Peyer's patch (tissue), 4 donors: Measurements from ENCODE around the gene CYP1B1. TPM values are rescaled to one million over a fixed set of nuclear protein-coding genes. Genes with fewer than 3 reads are reported as not detected.

ENCODE experiments used
- DNase-seq, 3 donors: peaks; one replicate each; pipeline ENCODE4 v3.0.0-alpha.2; 2017 to 2019
- H3K27ac ChIP-seq, 4 donors: fragments of 200-600 bp; sonication (generic); one replicate each; pipeline ENCODE4 v1.5.1; 2016 to 2019
- H3K27me3 ChIP-seq, 2 donors: fragments of 200-600 bp; sonication (generic); one replicate each; pipeline ENCODE4 v1.5.1; 2019
- H3K36me3 ChIP-seq, 3 donors: fragments of 200-600 bp; sonication (generic); one replicate each; pipeline ENCODE4 v1.5.1; 2016 to 2019
- H3K4me1 ChIP-seq, 4 donors: fragments of 200-600 bp; sonication (generic); one replicate each; pipeline ENCODE4 v1.5.1; 2016 to 2019
- H3K4me3 ChIP-seq, 4 donors: fragments of 200-600 bp; sonication (generic); 1 replicate in 3 of 4; 2 replicates in 1 of 4; pipeline ENCODE4 v1.5.1; 2016 to 2019; ENCODE audit warnings: mild to moderate bottlenecking in 1 of 4
- H3K9me3 ChIP-seq, 4 donors: fragments of 200-600 bp; sonication (generic); one replicate each; pipeline ENCODE4 v1.5.1; 2016 to 2019; ENCODE audit warnings: mild to moderate bottlenecking in 1 of 4
- POLR2A ChIP-seq, 2 donors: fragments of 450-650 bp; IDR thresholded peaks; one replicate each; pipeline ENCODE4 v1.5.1; 2017; ENCODE audit warnings: antibody characterized with exemption in 2 of 2, mild to moderate bottlenecking in 2 of 2, moderate library complexity in 2 of 2
- total RNA-seq, 4 donors: library from RNA; depleted of rRNA; stranded (reverse); fragments of >200 nt; gene quantifications; one replicate each; pipeline ENCODE4 v1.1.0, GENCODE V29; 2016
- TF ChIP-seq, protein P1 (sequence below), 6 experiments: fragments of 450-650 bp in 4 of 6; fragments of 200-600 bp in 2 of 6; sonication (generic) in 1 of 6; IDR thresholded peaks; one replicate each; pipeline ENCODE4 v1.5.1; 2017 to 2019; ENCODE audit warnings: antibody characterized with exemption in 6 of 6, mild to moderate bottlenecking in 3 of 6, moderate library complexity in 1 of 6

The CYP1B1 gene
- total RNA-seq, 4 donors from 2014 or later: 4.9 to 16.5 (median 12.8) TPM

GRCh38 chr2:38066421-38067115 is 9.4 kb downstream of the CYP1B1 start:
- Histone ChIP-seq H3K4me3 (no peak overlapping the region), H3K27ac (no peak overlapping the region), H3K27me3 (no peaks in the 10 kb centered on the region), H3K4me1 (no peaks in the 10 kb centered on the region), H3K9me3 (no peaks in the 10 kb centered on the region), H3K36me3 (no peaks in the 10 kb centered on the region)
- no peak for TF ChIP-seq POLR2A (IDR thresholded peaks at IDR 0.05)
- TF ChIP-seq, protein P1, sequence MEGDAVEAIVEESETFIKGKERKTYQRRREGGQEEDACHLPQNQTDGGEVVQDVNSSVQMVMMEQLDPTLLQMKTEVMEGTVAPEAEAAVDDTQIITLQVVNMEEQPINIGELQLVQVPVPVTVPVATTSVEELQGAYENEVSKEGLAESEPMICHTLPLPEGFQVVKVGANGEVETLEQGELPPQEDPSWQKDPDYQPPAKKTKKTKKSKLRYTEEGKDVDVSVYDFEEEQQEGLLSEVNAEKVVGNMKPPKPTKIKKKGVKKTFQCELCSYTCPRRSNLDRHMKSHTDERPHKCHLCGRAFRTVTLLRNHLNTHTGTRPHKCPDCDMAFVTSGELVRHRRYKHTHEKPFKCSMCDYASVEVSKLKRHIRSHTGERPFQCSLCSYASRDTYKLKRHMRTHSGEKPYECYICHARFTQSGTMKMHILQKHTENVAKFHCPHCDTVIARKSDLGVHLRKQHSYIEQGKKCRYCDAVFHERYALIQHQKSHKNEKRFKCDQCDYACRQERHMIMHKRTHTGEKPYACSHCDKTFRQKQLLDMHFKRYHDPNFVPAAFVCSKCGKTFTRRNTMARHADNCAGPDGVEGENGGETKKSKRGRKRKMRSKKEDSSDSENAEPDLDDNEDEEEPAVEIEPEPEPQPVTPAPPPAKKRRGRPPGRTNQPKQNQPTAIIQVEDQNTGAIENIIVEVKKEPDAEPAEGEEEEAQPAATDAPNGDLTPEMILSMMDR (IDR thresholded peaks at IDR 0.05): no peak
- DNase-seq: no peak

GRCh38 chr2:38065502-38066135 is 10.3 kb downstream of the CYP1B1 start:
- H3K4me1 ChIP-seq: no peaks in the 10 kb centered on the region
- H3K9me3 ChIP-seq: no peaks in the 10 kb centered on the region
- no peaks in the 10 kb centered on the region for H3K36me3 ChIP-seq
- H3K4me3 ChIP-seq: no peak overlapping the region
- TF ChIP-seq POLR2A (IDR thresholded peaks at IDR 0.05): no peak
- TF ChIP-seq, protein P1 (IDR thresholded peaks at IDR 0.05): no peak
- no peaks in the 10 kb centered on the region for H3K27me3 ChIP-seq
- no peak overlapping the region for H3K27ac ChIP-seq
- no peak for DNase-seq

GRCh38 chr2:38064801-38065501 is 11.0 kb downstream of the CYP1B1 start:
- Histone ChIP-seq H3K9me3 (no peaks in the 10 kb centered on the region), H3K36me3 (no peaks in the 10 kb centered on the region), H3K4me3 (no peak overlapping the region), H3K27me3 (no peaks in the 10 kb centered on the region), H3K4me1 (no peaks in the 10 kb centered on the region), H3K27ac (no peak overlapping the region)
- DNase-seq: no peak
- TF ChIP-seq, protein P1 (IDR thresholded peaks at IDR 0.05): no peak
- no peak for TF ChIP-seq POLR2A (IDR thresholded peaks at IDR 0.05)

DNA sequence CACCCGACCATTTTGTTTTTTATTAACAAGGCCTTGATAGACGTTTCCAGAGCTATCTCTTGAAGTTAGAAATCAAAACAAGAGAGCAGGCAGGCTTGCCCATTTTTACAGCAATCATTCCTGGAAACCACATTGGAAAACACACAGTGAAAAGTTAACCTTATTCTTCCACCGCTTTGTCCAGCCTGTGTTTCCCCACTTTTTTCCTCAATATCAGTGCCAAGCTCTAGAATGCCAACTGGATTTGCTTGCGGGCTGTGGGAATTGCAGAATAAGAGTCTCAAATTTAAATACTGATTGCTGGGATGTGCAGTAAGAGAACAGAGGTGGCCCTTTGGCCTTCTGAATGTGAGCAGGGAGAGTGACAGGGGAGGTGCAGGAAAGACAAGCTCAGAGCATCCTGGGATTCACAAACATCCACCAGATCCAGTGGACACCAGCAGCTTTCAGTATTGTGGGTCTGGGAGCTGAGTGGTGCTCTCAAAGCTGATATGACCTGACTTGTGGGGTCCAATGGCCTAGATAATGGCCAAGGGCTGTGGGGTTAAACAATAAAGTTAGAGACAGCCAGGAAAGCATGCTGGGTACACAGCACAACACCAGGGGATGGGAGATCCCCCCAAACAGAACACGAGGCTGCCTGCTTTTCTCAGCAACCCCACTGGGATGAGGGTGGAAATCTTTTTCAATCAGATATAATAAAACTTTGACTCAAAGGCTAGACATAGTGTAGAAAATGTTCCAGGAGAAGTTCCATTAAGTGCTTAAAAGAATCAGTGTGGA is 15.5 kb downstream of the CYP1B1 start:
- no peak for DNase-seq
- Histone ChIP-seq H3K27me3 (no peaks in the 10 kb centered on the region), H3K4me3 (no peak overlapping the region), H3K4me1 (no peaks in the 10 kb centered on the region), H3K27ac (no peak overlapping the region), H3K36me3 (no peaks in the 10 kb centered on the region), H3K9me3 (no peaks in the 10 kb centered on the region)
- TF ChIP-seq, protein P1 (IDR thresholded peaks at IDR 0.05): no peak
- no peak for TF ChIP-seq POLR2A (IDR thresholded peaks at IDR 0.05)

- Histone ChIP-seq H3K27ac (no peak overlapping the region), H3K36me3 (no peaks in the 10 kb centered on the region), H3K27me3 (no peaks in the 10 kb centered on the region), H3K4me1 (no peaks in the 10 kb centered on the region), H3K9me3 (no peaks in the 10 kb centered on the region), H3K4me3 (no peak overlapping the region)
- TF ChIP-seq POLR2A (IDR thresholded peaks at IDR 0.05): no peak
- TF ChIP-seq, protein P1 (IDR thresholded peaks at IDR 0.05): no peak
- no peak for DNase-seq
Measured at GRCh38 chr2:38057651-38058410, 18.1 kb downstream of the CYP1B1 start.
